WI38 (cell line): ENCODE measurements around the gene DISP2.

Experiments used
- H3K4me3 ChIP-seq: 2 replicates; pipeline ENCODE4 v1.5.1; 2011; ENCODE audit warnings: low read depth, mild to moderate bottlenecking, control low read depth, low read length
- CTCF ChIP-seq: IDR thresholded peaks from 2 replicates; pipeline ENCODE4 v1.5.1; 2012; ENCODE audit warnings: low read depth, mild to moderate bottlenecking, control low read depth, low read length

Gene DISP2

GRCh38 chr15:40386480-40386879 lies 28.5 kb downstream of the DISP2 start:
- H3K4me3 ChIP-seq, result no peak overlapping the region
- no peak for TF ChIP-seq CTCF

DNA sequence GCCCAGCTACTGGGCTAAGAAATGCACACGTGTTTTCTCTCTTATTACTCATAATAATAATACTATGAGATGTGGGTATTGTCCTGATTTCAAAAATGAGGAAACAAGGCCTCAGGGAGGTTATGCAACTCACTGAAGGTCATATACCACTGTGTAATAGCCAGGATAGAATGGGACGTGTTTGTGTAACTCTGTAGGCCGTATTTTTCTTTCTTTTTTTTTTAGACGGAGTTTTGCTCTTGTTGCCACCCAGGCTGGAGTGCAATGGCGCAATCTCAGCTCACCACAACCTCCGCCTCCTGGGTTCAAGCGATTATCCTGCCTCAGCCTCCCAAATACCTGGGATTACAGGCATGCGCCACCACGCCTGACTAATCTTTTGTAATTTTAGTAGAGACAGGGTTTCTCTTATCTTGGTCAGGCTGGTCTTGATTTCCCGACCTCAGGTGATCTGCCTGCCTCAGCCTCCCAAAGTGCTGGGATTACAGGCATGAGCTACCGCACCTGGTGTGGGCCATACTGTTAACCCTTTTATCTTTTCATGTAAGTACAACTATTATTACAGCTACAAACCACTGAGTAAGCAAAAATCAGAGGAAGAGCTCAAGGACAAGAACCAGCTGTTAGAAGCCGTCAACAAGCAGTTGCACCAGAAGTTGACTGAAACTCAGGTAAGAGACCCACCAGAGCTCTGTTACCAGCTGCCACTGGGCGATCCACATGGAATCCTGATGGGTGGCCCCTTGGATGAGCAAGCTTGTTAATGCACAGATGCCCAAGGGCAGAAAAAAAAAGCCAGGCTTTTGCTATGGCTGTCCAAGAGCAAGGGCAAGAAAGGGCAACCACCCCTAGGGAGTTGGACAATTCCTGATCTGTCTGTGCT lies 31.2 kb downstream of the DISP2 start:
- no peak for TF ChIP-seq CTCF
- no peak overlapping the region for H3K4me3 ChIP-seq

GRCh38 chr15:40389824-40390595 lies 32.0 kb downstream of the DISP2 start:
- no peak for TF ChIP-seq CTCF
- no peak overlapping the region for H3K4me3 ChIP-seq

DNA sequence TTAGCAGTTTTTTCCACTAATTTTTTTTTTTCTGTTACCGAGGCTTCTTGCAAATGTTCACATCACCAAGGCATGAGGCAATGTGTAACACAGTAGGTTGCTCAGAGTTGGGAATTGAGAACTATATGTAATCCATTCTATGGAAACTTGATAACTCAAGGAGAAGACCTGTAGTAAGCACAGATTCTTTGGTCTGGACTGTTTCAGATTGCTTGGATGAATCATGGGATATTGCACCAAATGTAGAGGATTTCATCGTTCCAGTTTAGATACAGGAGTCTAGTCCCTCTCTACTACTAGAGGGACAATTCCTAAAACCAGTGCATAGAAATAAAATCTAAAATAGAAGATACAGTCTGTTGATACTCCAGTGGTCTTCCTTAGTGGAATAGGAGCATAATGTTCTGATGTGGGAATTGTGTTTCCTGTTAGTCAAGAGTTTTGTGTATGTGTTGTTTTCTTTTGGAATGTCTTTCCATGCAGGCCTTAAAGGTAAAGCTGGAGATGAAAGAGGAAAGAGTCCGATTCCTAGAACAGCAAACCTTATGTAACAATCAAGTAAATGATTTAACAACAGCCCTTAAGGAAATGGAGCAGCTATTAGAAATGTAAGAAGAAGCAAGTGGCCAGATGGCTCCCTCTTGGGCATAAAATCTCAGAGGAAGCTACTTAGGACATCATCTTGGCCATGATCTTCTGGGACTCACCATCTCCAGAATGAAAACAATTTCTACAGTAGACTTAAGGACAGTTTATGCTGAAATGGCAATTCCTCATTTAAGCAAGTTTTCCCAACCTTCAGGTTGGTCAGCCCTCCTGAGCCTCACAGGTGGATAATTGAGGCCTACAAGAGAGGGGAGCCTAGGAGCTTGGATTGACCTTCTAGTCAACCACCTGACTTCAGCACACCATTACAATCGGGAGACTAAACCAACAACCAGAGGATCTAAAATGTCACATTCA lies 35.2 kb downstream of the DISP2 start:
- no peak overlapping the region for H3K4me3 ChIP-seq
- TF ChIP-seq CTCF, result no peak

- TF ChIP-seq CTCF, result no peak
Observed at GRCh38 chr15:40397688-40398412, 39.8 kb downstream of the DISP2 start.

DNA sequence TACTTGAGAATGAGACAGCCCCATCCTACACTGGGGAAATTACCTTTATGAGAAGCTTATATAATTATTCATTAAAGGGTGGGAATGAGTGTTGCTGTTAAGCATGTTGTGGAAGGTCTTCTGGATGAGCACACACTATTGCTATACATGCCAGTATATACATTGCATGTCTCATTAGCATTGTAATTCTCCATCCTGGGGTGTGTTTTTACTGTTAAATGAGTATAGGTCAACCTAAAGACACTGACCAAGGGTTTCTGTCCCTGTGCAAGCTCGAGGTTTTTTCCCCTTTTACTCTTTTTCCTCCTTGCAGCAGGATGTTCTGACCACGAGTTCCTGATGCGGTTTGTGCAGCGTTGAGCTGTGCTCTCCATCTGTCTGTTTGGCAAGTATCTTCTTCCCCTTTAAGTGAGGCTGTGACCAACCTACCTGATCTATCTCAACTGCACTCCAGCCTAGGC lies 40.4 kb downstream of the DISP2 start:
- TF ChIP-seq CTCF, result no peak
- no peak overlapping the region for H3K4me3 ChIP-seq

More at GRCh38 chr15:40397688-40398412, 39.8 kb downstream of the DISP2 start:
- H3K4me3 ChIP-seq, result no peak overlapping the region
